GM19452 (cell line): ENCODE data around the gene PCNX2.
"Not testable (repeated sequence)": the region's sequence is repeated elsewhere in the genome, so short reads cannot be mapped to it uniquely, and the experiment has no call there.

Experiments
- ATAC-seq: cut with Tn5 transposase; IDR thresholded peaks from one replicate; pipeline ENCODE4 v1.9.1; 2021; ENCODE audit not compliant: unreplicated experiment

PCNX2 gene

GRCh38 chr1:233170741-233171140, 124.8 kb downstream of the PCNX2 start:
- ATAC-seq: no peak

GRCh38 chr1:233168384-233168783, 127.1 kb downstream of the PCNX2 start:
- ATAC-seq: no peak

DNA sequence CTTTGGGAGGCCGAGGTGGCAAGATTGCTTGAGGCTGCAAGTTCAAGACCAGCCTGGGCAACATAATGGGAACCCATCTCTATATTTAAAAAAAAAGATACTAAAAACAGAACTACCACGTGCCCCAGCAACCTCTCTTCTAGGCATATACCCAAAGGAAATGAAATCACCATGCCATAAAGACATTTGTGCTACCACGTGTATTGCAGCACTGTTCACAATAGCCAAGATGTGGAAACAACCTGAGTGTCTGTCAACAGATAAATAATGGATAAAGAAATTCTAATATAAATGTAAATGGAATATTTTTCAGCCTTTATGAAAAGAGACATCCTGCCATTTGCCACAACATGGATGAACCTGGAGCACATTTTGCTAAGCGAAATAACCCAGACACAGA, 128.6 kb downstream of the PCNX2 start:
- ATAC-seq: no peak

- no peak for ATAC-seq
These were observed 131.8 kb downstream of the PCNX2 start for GRCh38 chr1:233163696-233164095.

DNA sequence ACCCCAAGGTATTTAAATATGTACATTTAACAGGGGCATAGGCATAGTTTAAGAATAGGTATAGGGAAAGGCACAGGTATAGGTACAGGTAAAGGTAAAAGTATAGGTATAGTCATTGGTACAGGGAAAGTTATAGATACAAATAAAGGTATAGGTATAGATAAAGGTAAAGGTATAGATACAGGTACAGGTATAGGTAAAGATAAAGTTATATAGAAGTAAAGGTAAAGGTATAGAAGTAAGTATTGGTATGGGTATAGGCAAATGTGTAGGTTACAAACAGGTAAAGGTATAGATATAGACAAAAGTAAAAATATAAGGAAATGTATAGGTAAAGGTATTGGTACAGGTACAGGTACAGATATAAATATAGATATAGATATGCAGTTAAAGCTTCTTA, 137.2 kb downstream of the PCNX2 start:
- ATAC-seq: no peak

GRCh38 chr1:233157245-233157644, 138.3 kb downstream of the PCNX2 start:
- ATAC-seq: no peak

GRCh38 chr1:233151861-233152260, 143.7 kb downstream of the PCNX2 start:
- ATAC-seq: no peak

DNA sequence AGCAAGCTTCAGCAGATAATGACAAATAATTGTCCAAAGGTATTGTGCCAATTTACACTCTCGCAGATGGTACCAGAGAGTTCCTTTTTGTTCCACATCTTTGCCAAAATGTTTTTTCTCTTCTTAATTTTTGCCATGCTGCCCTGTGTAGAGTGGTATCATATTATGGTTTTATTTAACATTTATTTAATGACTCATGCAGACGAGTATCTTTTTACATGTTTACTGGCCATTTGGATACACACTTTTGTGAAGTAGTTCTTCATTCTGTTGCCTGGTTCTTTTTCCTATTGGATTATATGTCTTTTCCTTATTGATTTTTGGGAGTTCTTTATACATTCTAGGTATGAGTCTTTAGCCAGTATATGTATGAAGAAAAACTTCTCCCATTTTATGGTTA, 151.1 kb downstream of the PCNX2 start:
- no peak for ATAC-seq

- ATAC-seq: no peak
These were observed 152.3 kb downstream of the PCNX2 start for GRCh38 chr1:233143241-233143640.

- ATAC-seq: no peak
These were observed 154.6 kb downstream of the PCNX2 start for GRCh38 chr1:233140974-233141373.

DNA sequence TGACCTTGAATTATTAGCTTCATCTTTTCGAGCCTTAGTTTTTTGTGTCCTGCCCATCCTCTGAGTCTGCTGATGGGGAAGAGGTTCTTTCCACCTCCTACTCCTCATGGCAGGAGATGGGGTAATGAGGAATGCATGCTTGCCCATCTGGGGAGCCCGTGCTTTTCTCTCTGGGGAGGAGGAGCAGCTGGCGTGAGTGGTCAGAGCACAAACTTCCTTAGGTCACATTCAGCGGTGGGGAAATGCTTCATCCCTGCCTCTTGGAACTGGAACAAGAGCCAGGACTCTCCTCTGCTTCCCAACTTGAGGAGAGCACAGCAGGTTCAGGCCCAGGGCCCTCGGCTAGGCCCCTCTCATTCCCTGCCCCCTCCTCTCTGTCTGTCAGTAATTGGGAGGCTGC, 155.0 kb downstream of the PCNX2 start:
- ATAC-seq: no peak

DNA sequence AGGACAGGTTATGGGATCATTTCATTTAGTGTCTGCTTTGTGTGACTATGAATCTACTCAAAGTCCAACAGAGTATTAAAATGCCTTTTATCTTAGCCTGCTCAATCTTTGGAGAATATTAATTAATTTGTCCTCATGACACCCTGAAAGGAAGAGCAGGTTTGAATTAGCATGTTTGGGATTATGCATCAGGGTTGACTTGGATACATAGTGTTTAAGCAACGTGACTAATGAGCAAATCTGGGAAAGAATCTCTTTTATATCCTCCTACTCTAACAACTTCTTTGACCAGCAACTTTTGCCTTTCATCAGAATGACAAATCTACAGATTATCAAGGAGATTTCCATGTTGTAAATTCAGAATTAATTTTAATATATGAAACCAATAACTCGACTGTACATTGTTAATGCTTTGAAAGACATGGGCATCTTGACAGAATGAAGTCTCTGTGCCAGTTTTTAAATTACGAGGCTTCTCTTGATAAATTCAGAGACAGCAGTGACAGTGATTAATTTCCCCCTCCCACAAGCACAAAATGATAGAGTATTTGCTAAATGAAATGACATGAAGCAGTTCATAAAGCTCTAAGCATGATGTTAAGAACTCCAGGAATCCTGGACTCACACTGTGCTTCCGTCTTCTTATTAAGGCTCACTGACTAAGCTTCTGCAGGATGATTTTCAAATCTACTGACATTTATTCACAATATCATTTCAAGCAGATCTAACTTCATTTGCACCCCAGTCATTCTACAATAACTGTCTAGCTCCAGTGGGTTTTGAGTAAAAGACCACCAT, 156.5 kb downstream of the PCNX2 start:
- ATAC-seq: no peak

- ATAC-seq: no peak
These were observed 159.7 kb downstream of the PCNX2 start for GRCh38 chr1:233135833-233136232.

DNA sequence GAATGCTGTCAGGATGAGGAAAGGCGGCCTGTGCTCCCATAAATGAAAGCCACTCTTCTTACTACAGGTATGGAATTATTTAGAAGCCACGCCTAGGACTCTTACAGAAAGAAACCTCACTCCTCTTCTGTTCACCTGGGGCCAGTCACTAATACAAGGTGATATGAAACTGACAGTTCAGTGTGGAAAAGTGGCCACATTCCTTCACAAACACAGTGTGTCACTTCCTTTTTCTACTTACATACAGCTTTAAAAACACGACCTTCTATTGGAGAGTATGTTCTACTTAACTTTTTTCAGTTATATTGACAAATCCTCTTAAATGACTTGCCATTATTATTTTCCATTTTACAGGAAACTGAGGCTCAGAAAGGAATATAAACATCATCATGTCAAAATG, 163.1 kb downstream of the PCNX2 start:
- no peak for ATAC-seq

GRCh38 chr1:233129031-233129430, 166.5 kb downstream of the PCNX2 start:
- not testable (repeated sequence) for ATAC-seq

GRCh38 chr1:233127157-233127556, 168.4 kb downstream of the PCNX2 start:
- ATAC-seq: no peak

- no peak for ATAC-seq
These were observed 172.7 kb downstream of the PCNX2 start for GRCh38 chr1:233122779-233123178.

- ATAC-seq: no peak
These were observed 173.5 kb downstream of the PCNX2 start for GRCh38 chr1:233121947-233122559.

GRCh38 chr1:233114860-233115259, 180.7 kb downstream of the PCNX2 start:
- no peak for ATAC-seq

DNA sequence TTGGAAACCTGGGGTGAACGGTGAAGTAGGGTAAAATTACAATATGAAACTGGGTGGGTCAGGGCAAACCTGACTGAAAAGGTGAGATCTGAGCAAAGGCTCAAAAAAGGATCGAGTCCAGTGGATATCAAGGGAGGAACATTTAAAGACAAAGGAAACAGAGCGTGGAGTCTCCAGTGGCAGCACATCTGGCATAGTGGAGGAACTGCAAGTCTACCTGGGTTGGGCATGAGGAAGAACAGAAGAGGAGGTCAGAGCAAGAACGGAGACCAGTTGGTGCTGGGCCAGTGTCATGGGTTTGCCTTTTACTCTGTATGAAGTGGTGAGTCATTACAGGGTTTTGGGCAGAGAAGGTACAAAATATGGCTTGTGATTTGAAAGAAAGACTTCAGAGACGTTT, 181.4 kb downstream of the PCNX2 start:
- no peak for ATAC-seq

- ATAC-seq: peak; percentile 87
These were observed 182.3 kb downstream of the PCNX2 start for GRCh38 chr1:233113009-233113879.
